HepG2 (cell line): ENCODE data around the gene TRIM8. TPM values are rescaled to one million over a fixed set of nuclear protein-coding genes. Genes with fewer than 3 reads are reported as not detected.
A peak's percentile ranks its signal among the peaks of the same experiment; 100 is the strongest.

Source experiments
- ADNP ChIP-seq: sonication (generic); formaldehyde crosslinking; IDR thresholded peaks from 2 replicates; pipeline ENCODE4 v1.4.0; 2020; ENCODE audit warnings: missing genetic modification reagents
- AHR ChIP-seq: IDR thresholded peaks from 2 replicates; pipeline ENCODE4 v1.6.1; 2018; ENCODE audit warnings: missing genetic modification reagents, missing compliant biosample characterization
- ATF6 ChIP-seq: sonication (generic); formaldehyde crosslinking; conservative IDR thresholded peaks from 2 replicates; pipeline ENCODE4 v1.4.0; 2020; ENCODE audit warnings: missing genetic modification reagents
- CC2D1A ChIP-seq: sonication (generic); formaldehyde crosslinking; IDR thresholded peaks from 2 replicates; pipeline ENCODE4 v1.8.1; 2023; ENCODE audit warnings: mild to moderate bottlenecking, missing genetic modification reagents
- E2F2 ChIP-seq: sonication (generic); formaldehyde crosslinking; IDR thresholded peaks from 2 replicates; pipeline ENCODE4 v1.4.0; 2020; ENCODE audit warnings: missing genetic modification reagents, borderline replicate concordance
- MXD1 ChIP-seq: sonication (generic); formaldehyde crosslinking; IDR thresholded peaks from 2 replicates; pipeline ENCODE4 v1.4.0; 2020; ENCODE audit warnings: mild to moderate bottlenecking, missing genetic modification reagents
- PRDM10 ChIP-seq: sonication (generic); formaldehyde crosslinking; IDR thresholded peaks from 2 replicates; pipeline ENCODE4 v1.4.0; 2020; ENCODE audit warnings: low read depth, missing genetic modification reagents
- REPIN1 ChIP-seq: sonication (generic); formaldehyde crosslinking; IDR thresholded peaks from 2 replicates; pipeline ENCODE4 v1.8.0; 2022; ENCODE audit warnings: missing genetic modification reagents, low read depth, mild to moderate bottlenecking, borderline replicate concordance
- SCMH1 ChIP-seq: sonication (generic); formaldehyde crosslinking; IDR thresholded peaks from 2 replicates; pipeline ENCODE4 v1.9.0; 2021; ENCODE audit warnings: missing genetic modification reagents, mild to moderate bottlenecking, borderline replicate concordance
- STAG1 ChIP-seq: sonication (generic); formaldehyde crosslinking; IDR thresholded peaks from 2 replicates; pipeline ENCODE4 v1.4.0; 2020; ENCODE audit warnings: missing genetic modification reagents
- STAT6 ChIP-seq: sonication (generic); formaldehyde crosslinking; IDR thresholded peaks from 2 replicates; pipeline ENCODE4 v1.4.0; 2020; ENCODE audit warnings: missing genetic modification reagents, mild to moderate bottlenecking, borderline replicate concordance
- ZNF317 ChIP-seq: sonication (generic); formaldehyde crosslinking; IDR thresholded peaks from 2 replicates; pipeline ENCODE4 v1.5.0; 2020; ENCODE audit warnings: mild to moderate bottlenecking, missing genetic modification reagents
- ZNF512B ChIP-seq: sonication (generic); formaldehyde crosslinking; IDR thresholded peaks from 2 replicates; pipeline ENCODE4 v1.5.1; 2020; ENCODE audit warnings: missing genetic modification reagents, mild to moderate bottlenecking, borderline replicate concordance
- ZNF556 ChIP-seq: sonication (generic); formaldehyde crosslinking; IDR thresholded peaks from 2 replicates; pipeline ENCODE4 v1.4.0; 2020; ENCODE audit warnings: mild to moderate bottlenecking, missing genetic modification reagents, borderline replicate concordance
- polyA plus RNA-seq, 8 experiments: library from polyadenylated mRNA; depleted of rRNA in 3 of 8; stranded (reverse) in 7 of 8; unstranded in 1 of 8; fragments of >200 nt; fragmentation: Illumina TruSeq in 4 of 8; extraction: Trizol in 4 of 8; gene quantifications; 2 replicates each; pipeline versions ENCODE4 v1.2.1 to v1.2.3, GENCODE V29; 2011 to 2016; ENCODE audit warnings: low read depth in 4 of 8, missing spikeins in 1 of 8, mixed read lengths in 1 of 8; ENCODE audit not compliant: insufficient read depth in 1 of 8
- total RNA-seq, 5 experiments: library from RNA; depleted of rRNA; stranded (reverse); fragments of >200 nt; fragmentation: Illumina TruSeq; extraction: Trizol; gene quantifications; 2 replicates each; pipeline ENCODE4 v1.2.3, GENCODE V29; 2016; ENCODE audit warnings: low read depth in 1 of 5

The TRIM8 gene
- total and polyA plus RNA-seq, 2 of the 13 experiments (the other 11 are each of a cell fraction or from before 2014, with no cell fraction given) = 38.9 to 66.5 TPM

GRCh38 chr10:102669206-102670064 lies 25.2 kb downstream of the TRIM8 start (continued):
- TF ChIP-seq PRDM10 (CRISPR knock-in tag) (no peak), MXD1 (CRISPR knock-in tag) (0 out of 2 replicates have a peak, but pooled peaks have one; percentile 33), ADNP (CRISPR knock-in tag) (no peak), STAG1 (peak; percentile 39), CC2D1A (CRISPR knock-in tag) (no peak), ZNF556 (CRISPR knock-in tag) (no peak), REPIN1 (CRISPR knock-in tag) (no peak), SCMH1 (CRISPR knock-in tag) (no peak), ATF6 (CRISPR knock-in tag) (no peak), ZNF512B (no peak), STAT6 (CRISPR knock-in tag) (no peak), E2F2 (no peak), AHR (CRISPR knock-in tag) (no peak), ZNF317 (CRISPR knock-in tag) (0 out of 2 replicates have a peak, but pooled peaks have one; percentile 32)
